Measurements from ENCODE around the gene MSRB3. TPM values are rescaled to one million over a fixed set of nuclear protein-coding genes. Genes with fewer than 3 reads are reported as not detected.

Gene MSRB3
- total RNA-seq, 1 donor from 2014 or later = 3.7 TPM

- H3K27ac ChIP-seq = no peak overlapping the region
- Mint-ChIP-seq H3K36me3 (peaks cover 5% of the 10 kb centered on the region), H3K4me3 (no peak overlapping the region), H3K9me3 (no peaks in the 10 kb centered on the region), H3K27me3 (ENCODE audit: insufficient read depth, low read depth) (no peaks in the 10 kb centered on the region), H3K27ac (no peak overlapping the region), H3K4me1 (peaks cover 2% of the 10 kb centered on the region)
- H3K9me3 ChIP-seq (ENCODE audit: low read depth) = no peaks in the 10 kb centered on the region
- H3K27me3 ChIP-seq = no peaks in the 10 kb centered on the region
- no peak for DNase-seq (ENCODE audit: low spot score)
- peaks cover 8% of the 10 kb centered on the region for H3K4me1 ChIP-seq
- peaks cover 4% of the 10 kb centered on the region for H3K36me3 ChIP-seq
- H3K9ac ChIP-seq = no peak overlapping the region
- no peaks in the 10 kb centered on the region for H4K20me1 ChIP-seq (ENCODE audit: low read depth)
- H2AFZ ChIP-seq (replicated peaks) = no peak overlapping the region
- TF ChIP-seq CTCF (IDR thresholded peaks at IDR 0.05) = no peak
- no peak for TF ChIP-seq EZH2phosphoT487 (IDR thresholded peaks at IDR 0.05)
- TF ChIP-seq EZH2 (IDR thresholded peaks at IDR 0.05) = no peak
- no peak overlapping the region for H3K4me3 ChIP-seq
- no peak overlapping the region for H3K4me2 ChIP-seq
- H3F3A ChIP-seq (ENCODE audit: low read depth) = no peaks in the 10 kb centered on the region
- no peaks in the 10 kb centered on the region for H3K79me2 ChIP-seq (ENCODE audit: low read depth)
Observed at GRCh38 chr12:65237153-65237552, 41.3 kb upstream of the MSRB3 start.

DNA sequence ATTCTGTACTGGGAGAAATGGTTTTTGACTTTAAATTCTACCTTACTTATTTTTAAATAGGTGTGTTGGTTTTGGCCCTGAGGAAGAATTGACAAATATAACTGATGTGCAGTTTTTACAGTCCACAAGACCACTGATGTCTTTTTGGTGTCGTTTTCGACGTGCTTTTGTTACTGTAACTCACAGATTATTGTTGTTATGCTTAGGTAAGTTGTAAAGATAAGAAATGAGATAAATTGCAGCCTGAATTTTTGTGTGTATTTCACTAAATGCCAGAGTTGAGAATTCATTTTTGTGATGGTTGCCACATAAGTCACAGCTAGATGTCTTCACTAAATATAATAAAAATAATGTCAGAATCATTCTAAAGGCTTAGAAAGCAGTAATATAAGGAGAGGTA lies 39.9 kb upstream of the MSRB3 start:
- Mint-ChIP-seq H3K36me3 (peaks cover 6% of the 10 kb centered on the region), H3K4me1 (peaks cover under 1% of the 10 kb centered on the region), H3K4me3 (no peak overlapping the region), H3K9me3 (no peaks in the 10 kb centered on the region), H3K27me3 (ENCODE audit: insufficient read depth, low read depth) (no peaks in the 10 kb centered on the region), H3K27ac (no peak overlapping the region)
- no peaks in the 10 kb centered on the region for H3K79me2 ChIP-seq (ENCODE audit: low read depth)
- DNase-seq (ENCODE audit: low spot score) = no peak
- no peak overlapping the region for H3K4me2 ChIP-seq
- no peaks in the 10 kb centered on the region for H3F3A ChIP-seq (ENCODE audit: low read depth)
- H4K20me1 ChIP-seq (ENCODE audit: low read depth) = no peaks in the 10 kb centered on the region
- H3K4me3 ChIP-seq = no peak overlapping the region
- peaks cover 4% of the 10 kb centered on the region for H3K36me3 ChIP-seq
- TF ChIP-seq EZH2 (IDR thresholded peaks at IDR 0.05) = no peak
- no peak for TF ChIP-seq EZH2phosphoT487 (IDR thresholded peaks at IDR 0.05)
- TF ChIP-seq CTCF (IDR thresholded peaks at IDR 0.05) = no peak
- H3K27me3 ChIP-seq = no peaks in the 10 kb centered on the region
- H3K9ac ChIP-seq = no peak overlapping the region
- no peaks in the 10 kb centered on the region for H3K9me3 ChIP-seq (ENCODE audit: low read depth)
- H3K27ac ChIP-seq = no peak overlapping the region
- peaks cover 8% of the 10 kb centered on the region for H3K4me1 ChIP-seq
- no peak overlapping the region for H2AFZ ChIP-seq (replicated peaks)

DNA sequence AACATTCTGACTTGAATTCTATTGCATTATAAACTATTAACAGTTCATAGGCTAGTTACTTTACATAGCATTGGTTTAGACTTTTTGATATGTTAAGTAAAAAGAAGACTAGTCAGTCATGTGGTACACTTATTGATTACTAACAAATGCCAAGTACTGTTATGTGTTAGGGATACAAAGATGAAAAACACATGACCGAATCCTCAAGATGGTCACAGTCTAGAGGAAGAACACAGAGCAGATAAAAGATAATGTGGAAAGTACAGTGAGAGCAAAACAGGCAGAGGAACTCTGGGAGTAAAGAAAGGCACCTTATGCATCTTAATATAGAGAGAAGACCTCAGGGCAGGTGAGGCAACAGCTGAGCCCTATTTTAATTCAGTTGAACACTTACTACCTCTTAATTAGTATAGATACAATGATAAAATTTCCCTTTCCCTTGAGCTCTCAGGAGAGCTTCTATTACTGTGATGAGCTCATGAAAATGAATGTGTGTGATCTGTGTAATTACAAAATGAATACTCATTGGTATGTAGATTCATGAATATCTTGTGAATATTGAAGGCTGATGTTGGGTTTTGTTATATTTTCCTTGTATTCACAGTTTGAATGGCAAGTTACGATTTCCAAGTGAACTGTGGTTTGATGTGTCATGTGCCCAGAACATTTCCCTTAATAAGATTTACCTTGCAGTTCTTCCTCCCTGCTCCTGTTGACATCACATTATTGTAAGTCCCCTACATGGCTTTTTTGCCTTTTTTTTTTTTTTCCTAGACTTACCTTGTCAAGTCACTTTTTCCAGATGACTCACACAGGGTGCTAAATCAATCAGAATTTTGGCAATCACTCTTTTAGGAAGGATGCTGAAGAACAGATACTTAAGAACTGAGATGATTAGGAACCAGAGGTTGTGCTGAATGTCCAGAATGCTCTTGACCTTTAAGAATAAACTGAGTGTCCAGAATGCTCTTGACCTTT lies 29.5 kb upstream of the MSRB3 start:
- H3K4me1 ChIP-seq = no peaks in the 10 kb centered on the region
- no peak overlapping the region for H3K4me3 ChIP-seq
- Mint-ChIP-seq H3K36me3 (peaks cover 4% of the 10 kb centered on the region), H3K27ac (no peak overlapping the region), H3K27me3 (ENCODE audit: insufficient read depth, low read depth) (peaks cover 4% of the 10 kb centered on the region), H3K9me3 (no peaks in the 10 kb centered on the region), H3K4me3 (no peak overlapping the region), H3K4me1 (no peaks in the 10 kb centered on the region)
- no peaks in the 10 kb centered on the region for H3K36me3 ChIP-seq
- TF ChIP-seq EZH2 (IDR thresholded peaks at IDR 0.05) (no peak), EZH2phosphoT487 (IDR thresholded peaks at IDR 0.05) (no peak), CTCF (IDR thresholded peaks at IDR 0.05) (no peak)
- H2AFZ ChIP-seq (replicated peaks) = no peak overlapping the region
- no peak overlapping the region for H3K9ac ChIP-seq
- H3K4me2 ChIP-seq = no peak overlapping the region
- no peaks in the 10 kb centered on the region for H3K27me3 ChIP-seq
- H3F3A ChIP-seq (ENCODE audit: low read depth) = no peaks in the 10 kb centered on the region
- no peaks in the 10 kb centered on the region for H4K20me1 ChIP-seq (ENCODE audit: low read depth)
- H3K9me3 ChIP-seq (ENCODE audit: low read depth) = no peaks in the 10 kb centered on the region
- no peak for DNase-seq (ENCODE audit: low spot score)
- no peaks in the 10 kb centered on the region for H3K79me2 ChIP-seq (ENCODE audit: low read depth)
- H3K27ac ChIP-seq = no peak overlapping the region
